Muscle of back (tissue), 11 donors: ENCODE results near the gene OR10H3. TPM values are rescaled to one million over a fixed set of nuclear protein-coding genes. Genes with fewer than 3 reads are reported as not detected.
"Not testable (repeated sequence)": the region's sequence is repeated elsewhere in the genome, so short reads cannot be mapped to it uniquely, and the experiment has no call there.

Experiments
- DNase-seq, 3 donors: peaks; one replicate each; pipeline versions ENCODE4 v3.0.0 to v3.0.0-alpha.2; 2013
- polyA plus RNA-seq, 10 donors: library from polyadenylated mRNA; unstranded; fragments of 120-200 nt; gene quantifications; one replicate each; pipeline ENCODE4 v1.2.1, GENCODE V29; 2013; ENCODE audit not compliant: insufficient read length in 10 of 10

Gene OR10H3
- polyA plus RNA-seq, 10 donors = not detected

GRCh38 chr19:15776991-15777970 lies 39.5 kb downstream of the OR10H3 start:
- no peak for DNase-seq

GRCh38 chr19:15779756-15780476 lies 42.1 kb downstream of the OR10H3 start:
- DNase-seq = peak; percentile 51 to 93 (median 87)

GRCh38 chr19:15780610-15781418 lies 43.0 kb downstream of the OR10H3 start:
- peak in 2 of 3 donors; percentile 40 to 63 for DNase-seq

GRCh38 chr19:15781661-15782060 lies 43.9 kb downstream of the OR10H3 start:
- DNase-seq = no peak

- no peak for DNase-seq
These were observed 44.4 kb downstream of the OR10H3 start for GRCh38 chr19:15782211-15782610.

- not testable (repeated sequence) for DNase-seq
These were observed 45.1 kb downstream of the OR10H3 start for GRCh38 chr19:15782896-15783295.

- DNase-seq = no peak
These were observed 49.9 kb downstream of the OR10H3 start, which contains the start of gene OR10H5 for GRCh38 chr19:15787611-15788155. Gene OR10H5, plus strand, starts transcription at chr19:15787661. Its CDS starts 6,388 bp downstream, at chr19:15794049.

- DNase-seq = no peak
These were observed 50.9 kb downstream of the OR10H3 start for GRCh38 chr19:15788594-15789270.

- no peak for DNase-seq
These were observed 52.3 kb downstream of the OR10H3 start for GRCh38 chr19:15790096-15790495.

Other genes with a start within 250 kb of the OR10H3 start
- 1 to 10 TPM in 1 of 10 donors, under 1 TPM in 1, not detected in 8; 0.05 to 1.8 TPM for gene CYP4F22, start 229.5 kb upstream of the OR10H3 start, polyA plus RNA-seq
- not detected for gene CYP4F8, start 122.8 kb upstream of the OR10H3 start, polyA plus RNA-seq
- gene CYP4F3, start 97.1 kb upstream of the OR10H3 start, polyA plus RNA-seq = under 1 TPM; 0.03 to 0.57 (median 0.21) TPM
- gene CYP4F12, start 64.9 kb upstream of the OR10H3 start, polyA plus RNA-seq = 1 to 10 TPM in 6 of 10 donors, under 1 TPM in 4; 0.25 to 2.2 (median 1.1) TPM
- gene OR10H2, start 10.0 kb upstream of the OR10H3 start, polyA plus RNA-seq = not detected
- under 1 TPM in 7 of 10 donors, not detected in 3; 0.03 to 0.09 (median 0.04) TPM for gene OR10H5, start 49.7 kb downstream of the OR10H3 start, polyA plus RNA-seq
- under 1 TPM in 4 of 10 donors, not detected in 6; 0.04 to 0.06 (median 0.05) TPM for gene OR10H1, start 77.7 kb downstream of the OR10H3 start, polyA plus RNA-seq
- gene CYP4F2, start 160.1 kb downstream of the OR10H3 start, polyA plus RNA-seq = not detected
- gene CYP4F11, start 196.5 kb downstream of the OR10H3 start, polyA plus RNA-seq = under 1 TPM in 1 of 10 donors, not detected in 9; 0.12 TPM
- not detected for gene OR10H4, start 211.0 kb downstream of the OR10H3 start, polyA plus RNA-seq